ENCODE results near the gene SLAMF7. TPM values are rescaled to one million over a fixed set of nuclear protein-coding genes. Genes with fewer than 3 reads are reported as not detected.

Gene SLAMF7
- total RNA-seq, 1 donor from 2014 or later: not detected

GRCh38 chr1:160800142-160800541 is 61.1 kb downstream of the SLAMF7 start:
- no peaks in the 10 kb centered on the region for H3K27me3 Mint-ChIP-seq (ENCODE audit: unreplicated experiment)
- no peaks in the 10 kb centered on the region for H3K9me3 Mint-ChIP-seq (ENCODE audit: unreplicated experiment)
- H3K36me3 Mint-ChIP-seq (ENCODE audit: unreplicated experiment): no peaks in the 10 kb centered on the region
- no peak for TF ChIP-seq CTCF (IDR thresholded peaks at IDR 0.05)
- no peak overlapping the region for H3K27ac Mint-ChIP-seq (ENCODE audit: unreplicated experiment)
- no peak overlapping the region for H3K4me3 Mint-ChIP-seq (ENCODE audit: unreplicated experiment)
- DNase-seq (ENCODE audit: extremely low spot score, unreplicated experiment): no peak
- no peaks in the 10 kb centered on the region for H3K4me1 Mint-ChIP-seq (ENCODE audit: unreplicated experiment)

GRCh38 chr1:160800645-160801408 is 61.8 kb downstream of the SLAMF7 start:
- Mint-ChIP-seq H3K9me3 (ENCODE audit: unreplicated experiment) (peaks cover 2% of the 10 kb centered on the region), H3K4me1 (ENCODE audit: unreplicated experiment) (no peaks in the 10 kb centered on the region), H3K27ac (ENCODE audit: unreplicated experiment) (no peak overlapping the region), H3K36me3 (ENCODE audit: unreplicated experiment) (no peaks in the 10 kb centered on the region), H3K27me3 (ENCODE audit: unreplicated experiment) (no peaks in the 10 kb centered on the region), H3K4me3 (ENCODE audit: unreplicated experiment) (no peak overlapping the region)
- no peak for TF ChIP-seq CTCF (IDR thresholded peaks at IDR 0.05)
- DNase-seq (ENCODE audit: extremely low spot score, unreplicated experiment): no peak

GRCh38 chr1:160801836-160802580 is 63.0 kb downstream of the SLAMF7 start:
- H3K9me3 Mint-ChIP-seq (ENCODE audit: unreplicated experiment): peaks cover 12% of the 10 kb centered on the region
- no peaks in the 10 kb centered on the region for H3K27me3 Mint-ChIP-seq (ENCODE audit: unreplicated experiment)
- H3K36me3 Mint-ChIP-seq (ENCODE audit: unreplicated experiment): no peaks in the 10 kb centered on the region
- H3K4me1 Mint-ChIP-seq (ENCODE audit: unreplicated experiment): no peaks in the 10 kb centered on the region
- DNase-seq (ENCODE audit: extremely low spot score, unreplicated experiment): peak; percentile 80
- no peak for TF ChIP-seq CTCF (IDR thresholded peaks at IDR 0.05)
- no peak overlapping the region for H3K27ac Mint-ChIP-seq (ENCODE audit: unreplicated experiment)
- no peak overlapping the region for H3K4me3 Mint-ChIP-seq (ENCODE audit: unreplicated experiment)

Other genes starting within 250 kb of the SLAMF7 start
- not detected in 2 replicates for gene SLAMF6, start 216.0 kb upstream of the SLAMF7 start, total RNA-seq
- not detected in 2 replicates for gene CD84, start 159.8 kb upstream of the SLAMF7 start, total RNA-seq
- not detected in 2 replicates for gene SLAMF1, start 92.2 kb upstream of the SLAMF7 start, total RNA-seq
- not detected in 2 replicates for gene CD48, start 27.4 kb upstream of the SLAMF7 start, total RNA-seq
- not detected in 2 replicates for gene LY9, start 56.9 kb downstream of the SLAMF7 start, total RNA-seq
- gene CD244, start 123.6 kb downstream of the SLAMF7 start, total RNA-seq: not detected in 2 replicates
- not detected in 2 replicates for gene ITLN1, start 145.9 kb downstream of the SLAMF7 start, total RNA-seq
- gene ITLN2, start 215.6 kb downstream of the SLAMF7 start, total RNA-seq: not detected in 2 replicates

Data from osteocyte (in vitro differentiated cells).